COLO829 (cell line): Measurements from ENCODE around the gene TTC27.

Experiments used
- DNase-seq: peaks from one replicate; pipeline ENCODE4 v3.0.0; 2012; ENCODE audit warnings: low spot score

The TTC27 gene

DNA sequence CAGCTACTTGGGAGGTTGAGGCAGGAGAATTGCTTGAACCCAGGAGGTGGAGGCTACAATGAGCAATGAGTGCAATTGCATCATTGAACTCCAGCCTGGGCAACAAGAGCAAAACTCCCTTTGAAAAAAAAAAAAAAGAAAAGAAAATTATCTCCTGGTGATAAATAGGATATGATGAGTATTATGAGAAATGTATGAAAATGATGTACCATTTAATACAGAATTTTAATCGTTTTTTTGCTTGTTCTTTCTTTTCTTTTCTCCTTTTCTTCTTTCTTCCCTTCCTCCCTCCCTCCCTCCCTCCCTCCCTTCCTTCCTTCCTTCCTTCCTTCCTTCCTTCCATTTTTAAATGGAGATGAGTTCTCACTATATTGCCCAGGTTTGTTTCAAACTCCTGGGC, 40.4 kb downstream of the TTC27 start:
- DNase-seq = no peak

DNA sequence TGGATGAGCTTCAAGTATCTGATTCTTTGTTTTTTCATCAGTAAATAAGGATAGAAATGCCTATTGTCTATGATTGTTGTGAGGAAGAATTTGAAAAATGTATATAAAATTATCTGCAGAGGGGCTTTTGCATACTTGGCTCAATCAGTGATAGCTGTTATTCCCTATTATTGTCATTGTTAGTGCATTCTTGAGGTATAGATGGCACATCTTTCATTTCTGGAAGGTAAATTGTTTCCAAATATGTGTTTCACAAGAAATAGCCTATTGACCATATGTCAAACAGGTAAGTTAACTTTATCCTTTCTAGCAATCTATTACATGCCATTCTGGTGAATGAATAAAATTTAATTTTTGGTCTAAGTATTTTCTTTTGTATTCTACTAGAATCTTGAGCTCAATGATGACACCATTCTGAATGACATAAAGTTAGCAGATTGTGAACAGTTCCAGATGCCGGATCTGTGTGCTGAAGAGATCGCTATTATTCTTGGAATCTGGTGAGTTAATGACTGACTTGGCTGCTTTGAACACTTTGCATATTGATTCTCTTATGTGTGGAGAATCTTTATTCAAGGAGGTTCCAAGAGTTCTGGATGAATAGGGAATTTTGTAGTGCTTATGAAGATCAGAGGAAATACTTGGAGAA, 44.2 kb downstream of the TTC27 start:
- DNase-seq = no peak

DNA sequence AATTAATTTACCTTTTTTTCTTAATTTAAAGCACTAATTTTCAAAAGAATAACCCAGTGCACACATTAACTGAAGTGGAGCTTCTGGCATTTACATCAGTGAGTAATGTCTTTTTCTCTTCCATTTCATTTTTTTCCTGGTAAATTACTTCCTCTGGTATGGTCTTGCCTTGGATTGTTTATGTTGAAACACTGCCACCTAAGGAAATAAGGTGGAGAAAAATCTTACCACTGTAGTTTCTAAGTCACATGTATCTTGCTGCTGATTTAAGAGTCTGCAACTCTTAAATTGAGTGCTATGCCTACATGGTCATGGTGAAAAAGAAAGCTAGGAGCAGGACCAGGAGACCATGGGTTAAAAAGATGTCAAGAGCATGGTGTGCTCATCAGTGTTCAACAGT, 51.0 kb downstream of the TTC27 start:
- DNase-seq = no peak

DNA sequence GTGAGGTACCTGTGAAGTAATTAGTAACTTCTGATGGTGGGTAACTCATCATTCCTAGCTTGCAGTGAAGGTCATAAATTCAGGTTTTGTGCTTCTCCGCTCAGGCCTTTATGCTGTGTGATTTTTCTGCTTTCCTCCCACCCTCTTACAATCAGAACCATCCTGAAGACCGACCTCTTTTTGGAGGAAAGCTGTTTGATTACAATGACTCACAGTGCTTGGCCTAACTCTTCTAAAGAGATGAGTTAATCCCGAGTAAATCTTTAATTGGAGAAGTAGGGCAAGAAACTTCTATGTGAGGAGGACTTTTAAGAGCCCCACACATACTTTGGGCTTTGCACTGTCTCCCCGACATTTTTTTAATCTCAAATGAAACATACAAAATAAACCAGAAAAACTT, 53.1 kb downstream of the TTC27 start:
- DNase-seq = no peak

DNA sequence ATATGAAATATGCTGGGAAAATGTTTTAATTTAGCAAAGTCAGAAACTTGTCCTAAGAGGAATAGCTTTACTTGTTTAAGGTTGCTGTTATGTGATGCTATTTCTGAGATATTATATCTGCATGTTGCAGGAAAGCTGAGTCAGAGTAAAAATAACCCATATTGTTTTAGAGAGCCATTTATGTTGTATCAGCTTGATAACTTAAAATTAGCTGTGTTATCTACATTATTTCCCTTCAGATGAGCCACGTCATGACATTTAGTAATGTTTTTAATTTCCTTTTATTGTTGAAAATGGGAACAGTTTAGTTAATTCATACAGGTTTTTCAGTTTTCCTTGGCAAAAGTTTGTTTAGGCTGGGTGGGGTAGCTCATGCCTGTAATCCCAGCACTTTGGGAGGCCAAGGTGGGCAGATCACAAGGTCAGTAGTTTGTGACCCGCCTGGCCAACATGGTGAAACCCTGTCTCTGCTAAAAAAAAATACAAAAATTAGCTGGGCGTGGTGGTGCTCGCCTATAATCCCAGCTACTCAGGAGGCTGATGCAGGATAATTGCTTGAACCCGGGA, 55.8 kb downstream of the TTC27 start:
- DNase-seq = no peak

DNA sequence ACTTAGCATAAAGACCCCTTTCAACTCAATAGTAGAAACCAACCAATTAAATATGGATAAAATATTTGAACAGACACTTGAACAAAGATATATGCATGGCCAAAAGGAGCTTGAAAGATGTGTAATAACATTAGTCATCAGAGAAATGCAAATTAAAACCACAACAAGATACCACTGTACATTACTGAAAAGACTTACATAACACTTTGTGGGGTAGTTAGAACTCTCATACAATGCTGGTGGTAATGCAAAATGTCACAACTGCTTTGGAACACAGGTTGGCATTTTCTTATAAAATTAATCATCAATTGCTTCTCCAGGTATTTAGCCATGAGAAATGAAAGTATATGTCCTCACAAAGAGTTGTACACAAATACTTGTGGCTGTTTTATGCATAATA, 60.7 kb downstream of the TTC27 start:
- peak; percentile 66 for DNase-seq

DNA sequence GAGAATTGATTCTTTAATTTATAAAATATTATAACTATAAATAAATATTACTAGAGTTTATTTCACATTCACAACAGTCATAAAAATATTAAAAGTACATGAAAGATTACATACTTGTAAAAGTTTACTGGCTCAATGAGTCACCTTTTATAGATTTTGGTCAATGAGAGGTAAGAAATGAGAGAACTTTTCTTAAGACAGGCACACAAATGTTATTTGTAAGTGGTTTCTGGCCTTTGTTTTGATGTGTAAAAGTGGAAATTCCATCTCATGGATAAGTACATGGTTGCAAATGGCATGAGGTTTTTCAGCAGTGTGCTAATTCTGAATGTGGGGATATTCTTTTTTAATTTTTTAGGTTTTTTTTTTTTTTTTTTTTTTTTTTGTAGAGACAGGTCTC, 63.8 kb downstream of the TTC27 start:
- no peak for DNase-seq

DNA sequence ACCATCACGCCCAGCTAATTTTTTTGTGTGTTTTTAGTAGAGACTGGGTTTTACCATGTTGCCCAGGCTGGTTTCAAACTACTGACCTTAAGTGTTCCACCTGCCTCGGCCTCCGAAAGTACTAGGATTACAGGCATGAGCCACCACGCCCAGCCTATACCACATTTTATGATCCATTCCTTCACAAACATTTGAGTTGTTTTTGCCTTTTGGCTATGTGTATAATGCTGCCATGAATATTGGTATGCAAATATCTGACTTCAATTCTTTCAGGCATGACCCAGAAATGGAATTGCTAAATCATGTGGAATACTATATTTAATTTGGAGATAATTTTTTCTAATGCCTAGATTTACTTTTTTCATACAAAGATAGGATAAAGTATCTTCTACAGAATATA, 68.6 kb downstream of the TTC27 start:
- DNase-seq = no peak

DNA sequence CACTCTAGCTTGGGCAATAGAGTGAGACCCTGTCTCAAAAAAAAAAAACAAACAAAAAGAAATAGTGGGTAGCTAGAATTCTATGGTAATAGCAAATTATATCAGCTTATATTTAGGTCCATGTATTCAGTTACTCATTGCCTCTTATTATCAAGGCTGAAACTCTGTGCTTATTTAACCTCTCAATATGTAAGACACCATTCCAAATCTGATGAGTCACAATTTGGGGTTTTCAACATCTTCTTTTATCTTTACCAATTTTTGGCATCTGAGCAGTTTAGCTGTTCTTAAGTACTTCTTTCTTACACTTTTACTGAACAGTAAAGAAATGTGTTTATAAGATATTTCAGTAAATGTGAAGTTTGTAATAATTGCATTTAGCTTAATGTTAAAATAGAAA, 69.3 kb downstream of the TTC27 start:
- no peak for DNase-seq

DNA sequence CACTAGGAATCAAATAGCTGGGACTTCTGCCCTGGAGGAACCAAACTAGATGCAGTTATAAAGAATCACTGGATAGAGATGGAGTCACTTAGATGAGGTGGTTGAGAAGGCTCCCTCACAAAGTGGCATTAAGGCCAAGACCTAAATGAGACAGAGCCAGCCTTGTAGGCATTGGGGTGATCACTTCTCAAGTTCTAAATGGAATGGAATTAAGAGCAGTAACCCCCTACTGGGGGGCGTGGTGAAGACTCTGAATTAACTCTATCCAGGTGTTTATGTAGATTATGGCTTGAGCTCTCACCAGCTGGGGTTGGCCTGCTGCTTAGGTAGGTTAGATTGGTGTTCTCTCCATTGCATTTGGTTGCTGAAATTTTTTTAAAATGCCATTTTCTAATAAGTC, 71.3 kb downstream of the TTC27 start:
- no peak for DNase-seq

DNA sequence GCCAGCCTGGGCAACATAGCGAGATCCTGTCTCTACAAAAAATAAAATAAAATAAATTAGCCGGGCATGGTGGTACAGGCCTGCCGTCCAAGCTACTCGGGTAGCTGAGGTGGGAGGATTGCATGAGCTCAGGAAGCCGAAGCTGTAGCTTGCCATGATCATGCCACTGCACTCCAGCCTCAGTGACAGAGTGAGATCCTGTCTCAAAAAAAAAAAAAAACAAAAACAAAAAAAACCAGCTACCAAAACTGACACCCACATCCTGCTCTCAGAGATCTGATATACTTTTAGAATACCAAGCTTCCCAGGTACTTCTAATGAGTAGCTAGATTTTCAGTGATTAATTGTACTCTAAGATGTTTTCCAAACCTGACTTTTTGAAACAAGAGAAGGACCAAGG, 74.0 kb downstream of the TTC27 start:
- no peak for DNase-seq

DNA sequence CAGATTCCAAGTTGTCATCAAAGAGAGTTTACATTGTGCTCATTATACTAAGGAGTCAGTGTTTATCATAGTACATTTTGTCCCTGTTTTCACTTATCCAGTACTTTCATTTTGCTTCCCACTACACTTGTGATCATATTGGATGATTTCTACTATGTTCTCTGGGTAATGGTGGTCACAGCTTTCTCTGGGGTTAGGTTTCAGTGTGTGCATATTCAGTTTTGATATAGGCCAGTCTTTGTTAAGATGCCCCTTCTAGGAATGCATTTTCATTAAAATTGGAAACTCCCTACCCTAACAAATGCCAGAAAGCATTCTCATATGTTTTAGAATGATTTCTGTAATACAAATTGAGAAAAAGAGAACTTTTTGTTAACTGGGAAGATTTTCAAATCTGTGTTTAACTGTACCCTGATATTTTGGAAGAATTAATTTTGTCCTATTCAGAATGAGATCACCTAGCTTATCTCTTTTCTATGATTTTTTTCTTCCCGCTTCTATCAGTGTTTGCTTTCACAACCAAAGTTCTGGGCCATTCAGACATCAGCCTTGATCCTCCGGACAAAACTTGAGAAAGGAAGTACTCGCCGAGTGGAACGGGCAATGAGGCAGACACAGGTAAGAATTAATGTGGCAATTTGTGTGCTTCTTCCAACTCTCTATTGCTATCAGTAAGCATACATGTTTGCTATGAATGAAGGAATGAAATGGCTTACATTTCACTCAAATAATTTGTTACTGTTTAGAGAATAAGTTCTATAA, 74.6 kb downstream of the TTC27 start:
- no peak for DNase-seq

DNA sequence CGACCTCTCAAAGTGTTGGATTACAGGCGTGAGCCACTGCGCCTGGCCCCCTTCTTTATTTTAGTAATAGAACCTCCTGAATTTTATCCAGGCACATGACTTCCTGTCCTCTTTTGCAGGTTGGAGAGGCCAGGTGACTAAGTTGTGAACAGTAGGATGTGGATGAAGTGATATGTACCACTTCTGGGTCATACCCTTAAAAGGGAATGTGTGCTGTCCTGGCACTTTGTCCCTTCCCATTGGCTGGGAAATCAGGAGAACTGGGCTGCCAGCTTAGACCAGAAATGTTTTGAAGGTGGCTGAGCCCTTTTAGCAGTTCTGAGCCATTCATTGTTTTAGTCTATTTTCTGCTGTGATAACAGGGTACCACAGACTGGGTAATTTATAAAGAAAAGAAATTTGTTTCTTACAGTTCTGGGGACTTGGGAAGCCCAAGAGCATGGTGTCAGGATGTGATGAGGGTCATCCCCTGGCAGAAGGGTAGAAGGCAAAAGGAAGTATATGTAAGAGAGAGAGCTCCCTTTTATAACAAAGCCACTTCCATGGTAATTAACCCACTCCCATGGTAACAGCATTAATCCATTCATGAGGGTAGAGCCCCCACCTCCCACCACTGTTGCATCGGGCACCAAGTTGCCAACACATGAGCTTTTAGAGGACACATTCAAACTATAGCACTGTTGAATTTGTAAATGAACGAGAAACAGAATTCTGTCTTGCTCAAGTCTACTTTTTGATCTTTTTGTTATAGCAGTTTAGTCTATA, 79.1 kb downstream of the TTC27 start:
- no peak for DNase-seq

DNA sequence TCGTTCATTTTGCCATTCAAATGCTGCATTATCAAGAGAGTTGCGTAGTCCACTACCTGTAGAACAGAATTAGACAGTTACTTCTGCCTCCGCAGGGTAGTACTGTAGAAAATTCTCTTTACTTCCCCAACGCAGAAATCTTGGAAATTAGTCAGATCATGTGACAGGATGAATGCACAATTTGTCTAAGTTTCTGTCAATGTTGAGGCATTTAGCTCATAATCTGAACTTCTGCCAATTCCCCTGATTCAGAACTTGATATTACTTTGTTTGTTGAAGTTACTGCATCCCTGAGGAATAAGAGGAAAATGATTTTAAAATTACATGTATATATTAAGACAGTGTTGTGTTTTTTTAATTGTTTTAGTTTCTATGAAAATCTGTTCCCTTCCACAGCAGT, 83.4 kb downstream of the TTC27 start:
- peak; percentile 81 for DNase-seq

DNA sequence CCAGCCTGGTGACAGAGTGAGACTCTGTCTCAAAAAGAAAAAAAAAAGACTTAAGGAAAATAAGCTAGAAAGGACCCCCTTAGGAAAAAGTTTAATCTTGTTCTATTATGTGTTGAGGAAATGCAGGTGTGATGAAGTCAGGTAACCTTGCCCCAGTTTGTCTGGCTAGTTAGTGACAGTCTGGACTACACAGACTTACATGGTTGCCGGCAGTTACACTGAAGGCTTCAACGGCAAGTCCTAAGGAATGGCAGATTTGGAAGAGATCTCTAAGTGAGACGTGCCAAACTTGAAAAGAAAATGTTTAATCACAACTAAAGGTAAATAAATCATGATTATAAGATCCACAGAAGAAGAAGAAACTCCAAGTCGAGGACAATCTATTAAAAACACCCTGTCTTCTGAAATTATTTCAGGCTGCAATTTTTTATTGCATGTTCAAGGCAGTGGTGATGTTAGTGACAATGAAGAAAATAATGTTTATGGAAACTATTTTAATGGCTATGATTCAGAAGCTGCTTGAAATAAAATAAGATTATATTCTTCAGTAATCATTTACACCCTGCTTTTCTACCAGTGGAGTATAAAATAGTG, 84.2 kb downstream of the TTC27 start:
- DNase-seq = no peak

DNA sequence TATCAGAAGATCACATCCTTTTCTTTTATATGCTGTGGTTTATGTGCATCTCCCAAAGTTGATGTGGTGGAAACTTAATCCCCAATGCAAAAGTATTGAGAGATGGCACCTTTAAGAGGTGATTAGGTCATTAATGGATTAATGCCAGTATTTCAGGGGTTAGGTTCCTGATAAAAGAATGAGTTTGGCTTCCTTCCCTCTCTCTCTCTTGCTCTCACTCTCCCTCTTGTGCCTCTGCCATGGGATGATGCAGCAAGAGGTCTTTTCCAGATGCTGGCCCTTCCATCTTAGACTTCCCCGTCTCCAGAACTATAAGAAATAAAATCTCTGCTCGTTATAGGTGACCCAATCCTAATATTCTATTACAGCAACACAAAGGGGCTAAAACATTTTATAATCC, 85.0 kb downstream of the TTC27 start:
- DNase-seq = no peak

DNA sequence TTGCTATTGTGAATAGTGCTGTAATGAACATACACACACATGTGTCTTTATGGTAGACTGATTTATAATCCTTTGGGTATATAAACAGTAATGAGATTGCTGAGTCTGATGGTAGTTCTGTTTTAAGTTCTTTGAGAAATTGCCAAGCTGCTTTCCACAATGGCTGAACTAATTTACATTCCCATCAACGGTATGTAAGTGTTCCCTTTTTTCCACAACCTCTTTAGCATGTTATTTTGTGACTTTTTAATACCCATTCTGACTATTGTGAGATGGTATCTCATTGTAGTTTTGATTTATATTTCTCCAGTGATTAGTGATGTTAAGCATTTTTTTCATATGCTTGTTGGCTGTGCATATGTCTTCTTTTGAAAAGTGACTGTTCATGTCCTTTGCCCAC, 86.7 kb downstream of the TTC27 start:
- DNase-seq = no peak

DNA sequence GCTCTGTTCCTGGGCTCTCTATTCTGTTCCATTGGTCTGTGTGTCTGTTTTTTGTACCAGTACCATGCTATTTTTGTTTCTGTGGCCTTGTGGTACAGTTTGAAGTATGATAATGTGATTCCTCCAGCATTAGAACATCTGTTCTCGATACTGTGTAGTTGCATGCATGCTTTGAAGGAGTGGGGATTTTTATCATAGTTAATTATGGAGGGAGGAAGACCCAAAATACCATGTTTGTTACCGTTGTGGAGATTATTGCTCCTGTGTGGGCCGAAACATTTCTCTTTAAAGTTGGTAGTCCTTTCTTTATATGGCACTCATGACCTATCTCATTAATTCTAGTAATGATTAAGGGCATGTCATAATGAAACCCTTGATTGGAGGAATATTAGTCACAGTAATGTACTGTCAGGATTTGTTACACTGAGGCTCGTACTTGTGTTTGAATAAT, 87.6 kb downstream of the TTC27 start:
- DNase-seq = peak; percentile 25

DNA sequence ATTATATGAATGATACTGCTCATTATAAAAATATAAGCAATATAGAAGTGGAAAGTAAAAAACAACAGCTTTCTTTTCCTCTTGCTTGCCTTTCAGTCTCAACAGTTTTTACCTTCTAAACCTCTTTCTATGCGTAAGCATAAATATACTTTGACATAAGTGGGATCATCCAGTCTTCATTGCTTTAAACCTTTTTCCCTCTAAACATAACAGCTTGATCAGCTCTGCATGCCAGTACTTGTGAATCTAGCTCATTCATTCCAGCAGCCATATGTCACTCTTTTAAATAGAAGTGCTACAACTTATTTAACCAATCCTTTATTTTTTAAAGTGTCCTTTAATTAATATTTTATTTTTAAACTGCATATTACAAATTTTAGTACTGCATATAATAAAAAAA, 88.1 kb downstream of the TTC27 start:
- no peak for DNase-seq

DNA sequence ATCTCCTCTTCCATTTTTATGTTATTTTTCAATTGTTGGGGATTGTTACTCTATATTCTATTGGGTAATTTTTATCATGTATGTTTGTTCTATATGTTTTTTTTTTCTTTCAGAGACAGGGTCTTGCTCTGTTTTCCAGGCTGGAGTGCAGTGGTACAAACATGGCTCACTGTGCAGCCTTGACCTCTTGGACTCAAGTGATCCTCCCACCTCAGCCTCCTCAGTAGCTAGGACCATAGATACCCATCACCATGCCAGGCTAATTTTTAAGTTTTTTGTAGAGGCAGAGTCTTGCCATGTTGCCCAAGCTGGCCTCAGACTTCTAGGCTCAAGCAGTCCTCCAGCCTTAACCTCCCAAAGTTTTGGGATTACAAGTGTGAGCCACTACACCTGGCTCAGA, 88.7 kb downstream of the TTC27 start:
- no peak for DNase-seq

DNA sequence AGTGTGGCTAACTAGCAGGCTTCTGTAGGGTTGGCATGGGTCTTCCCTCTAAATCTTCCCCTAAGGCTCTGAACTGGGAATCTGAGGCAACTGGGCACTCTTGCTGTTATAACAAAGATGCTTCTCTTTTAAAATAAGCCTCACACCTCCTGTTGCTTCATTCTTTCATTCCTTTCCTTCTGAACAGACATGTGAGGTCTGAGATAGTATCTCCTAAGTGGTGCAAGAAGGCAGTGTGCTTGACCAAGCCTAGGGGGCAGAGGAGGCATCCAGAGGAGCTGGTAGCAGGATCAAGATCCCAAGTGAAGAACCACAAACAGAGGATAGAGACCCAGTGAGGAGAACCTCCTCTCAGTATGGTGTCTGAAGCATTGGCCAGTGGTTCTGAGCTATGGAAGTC, 90.9 kb downstream of the TTC27 start:
- no peak for DNase-seq

DNA sequence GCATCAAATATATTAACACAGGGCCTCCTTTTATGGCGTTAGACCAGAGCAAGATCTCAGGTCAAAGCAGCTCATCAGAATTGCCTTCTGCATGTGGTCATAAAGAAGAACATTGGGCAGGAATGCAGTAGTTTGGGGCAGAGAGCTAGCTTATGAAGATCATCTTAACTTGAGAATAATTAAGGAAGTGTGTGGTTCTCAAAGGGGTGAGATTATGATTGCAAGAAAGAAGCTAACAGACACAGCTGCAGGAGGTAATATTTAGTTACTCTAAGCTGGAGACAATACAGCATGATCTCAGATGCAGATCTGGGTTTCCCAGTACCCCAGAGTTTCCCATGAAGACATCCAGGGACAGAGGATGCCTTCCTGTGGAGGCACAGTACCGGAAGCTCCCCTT, 91.6 kb downstream of the TTC27 start:
- DNase-seq = no peak
